HG03159 (cell line): ENCODE results near the gene LIPT2.
"Not testable (repeated sequence)": the region's sequence is repeated elsewhere in the genome, so short reads cannot be mapped to it uniquely, and the experiment has no call there.

ENCODE experiments used
- ATAC-seq: cut with Tn5 transposase; IDR thresholded peaks from one replicate; pipeline ENCODE4 v1.9.1; 2021; ENCODE audit warnings: mild to moderate bottlenecking, moderate library complexity; ENCODE audit not compliant: unreplicated experiment

The LIPT2 gene

GRCh38 chr11:74492974-74493790, at the start of gene LIPT2:
Gene LIPT2, minus strand, starts transcription at chr11:74493724. Its CDS starts 21 bp downstream, at chr11:74493703.
- ATAC-seq, result peak; percentile 96

DNA sequence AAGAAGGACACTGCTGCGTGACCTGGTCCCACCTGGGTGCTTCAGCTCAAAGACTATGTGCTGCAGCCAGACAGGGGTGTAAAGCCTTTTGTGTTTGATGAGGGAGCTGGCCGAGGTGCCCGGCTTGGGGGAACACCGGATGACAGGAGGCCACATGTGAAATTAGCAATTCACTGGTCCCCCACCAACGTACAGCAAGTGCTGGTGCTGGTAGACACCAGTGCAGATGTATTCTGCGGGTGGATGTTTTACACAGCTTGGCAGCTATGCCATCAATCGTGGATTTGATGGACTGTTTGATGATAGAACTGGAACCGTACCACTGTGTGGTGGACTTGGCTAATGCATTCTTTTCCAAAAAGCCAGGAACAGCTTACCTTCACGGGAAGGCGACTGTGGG, 47.9 kb upstream of the LIPT2 start:
- no peak for ATAC-seq

DNA sequence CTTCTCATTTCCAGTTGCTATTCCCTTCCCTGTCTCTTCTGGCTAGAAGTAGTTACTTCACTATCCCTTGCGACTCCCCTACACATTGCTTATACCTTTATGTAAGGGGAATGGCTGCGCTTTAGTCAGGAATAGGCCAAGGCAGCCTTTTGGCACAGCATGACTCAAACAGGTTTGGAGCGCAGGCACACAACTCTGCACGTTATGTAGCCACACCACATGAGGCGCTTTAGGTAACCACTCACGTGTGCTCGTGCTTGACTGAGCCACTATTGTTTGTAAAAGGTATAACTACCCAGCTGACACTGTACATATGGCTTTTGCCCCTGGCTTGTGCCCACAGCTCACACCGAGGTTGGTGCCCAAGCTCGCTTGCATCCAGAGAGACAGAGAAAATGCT, 46.7 kb upstream of the LIPT2 start:
- ATAC-seq, result no peak

DNA sequence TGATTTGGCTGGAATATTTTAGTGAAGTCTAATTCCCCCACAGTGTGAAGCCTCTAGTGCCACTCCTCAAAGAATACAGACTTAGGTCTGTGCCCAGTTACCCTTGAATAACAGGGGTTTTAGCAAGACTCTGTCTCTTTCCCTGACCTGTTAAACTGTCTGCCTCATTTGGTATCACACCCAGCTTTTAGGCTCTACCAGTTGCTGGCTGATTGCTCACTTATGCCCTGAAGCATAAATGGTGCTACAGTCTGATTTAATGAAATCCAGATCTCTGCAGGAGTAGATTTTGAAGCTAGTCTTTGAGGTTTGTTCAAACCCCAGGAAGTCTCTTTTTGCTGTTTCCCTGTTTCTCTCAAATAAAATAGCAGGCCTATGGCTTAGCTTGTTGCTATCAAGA, 45.2 kb upstream of the LIPT2 start:
- ATAC-seq, result no peak

- no peak for ATAC-seq
These were observed 42.0 kb upstream of the LIPT2 start for GRCh38 chr11:74535371-74536160.

GRCh38 chr11:74534946-74535275, 41.4 kb upstream of the LIPT2 start:
- not testable (repeated sequence) for ATAC-seq

DNA sequence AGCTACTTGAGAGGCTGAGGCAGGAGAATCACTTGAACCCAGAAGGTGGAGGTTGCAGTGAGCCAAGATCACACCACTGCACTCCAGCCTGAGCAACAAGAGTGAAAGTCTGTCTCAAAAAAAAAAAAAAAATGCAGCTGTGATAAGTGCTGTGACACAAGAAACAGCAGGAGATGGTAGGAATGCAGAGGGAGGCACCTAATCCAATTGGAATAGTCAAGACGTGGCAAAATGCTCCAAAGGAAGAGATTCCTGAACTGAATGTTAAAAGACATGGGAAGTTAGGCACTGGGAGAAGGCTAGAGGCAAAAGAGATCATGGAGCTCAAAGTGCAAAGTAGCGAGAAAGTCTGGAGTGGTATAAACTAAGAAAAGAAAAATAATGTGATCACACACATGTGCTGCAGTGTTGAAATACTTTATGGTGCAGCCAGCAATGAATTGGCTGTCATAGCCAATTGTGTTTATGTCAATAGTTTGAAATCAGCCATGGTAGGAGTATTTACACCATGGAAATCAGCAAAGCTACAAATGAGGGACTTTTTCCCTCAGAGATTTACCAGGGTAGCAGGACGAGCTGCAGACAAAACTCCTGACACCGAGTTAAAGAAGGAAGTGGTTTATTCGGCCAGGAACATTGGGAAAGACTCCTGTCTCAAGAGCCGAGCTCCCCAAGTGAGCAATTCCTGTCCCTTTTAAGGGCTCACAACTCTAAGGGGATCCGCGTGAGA, 40.9 kb upstream of the LIPT2 start:
- no peak for ATAC-seq

- no peak for ATAC-seq
These were observed 39.9 kb upstream of the LIPT2 start for GRCh38 chr11:74533421-74533820.

DNA sequence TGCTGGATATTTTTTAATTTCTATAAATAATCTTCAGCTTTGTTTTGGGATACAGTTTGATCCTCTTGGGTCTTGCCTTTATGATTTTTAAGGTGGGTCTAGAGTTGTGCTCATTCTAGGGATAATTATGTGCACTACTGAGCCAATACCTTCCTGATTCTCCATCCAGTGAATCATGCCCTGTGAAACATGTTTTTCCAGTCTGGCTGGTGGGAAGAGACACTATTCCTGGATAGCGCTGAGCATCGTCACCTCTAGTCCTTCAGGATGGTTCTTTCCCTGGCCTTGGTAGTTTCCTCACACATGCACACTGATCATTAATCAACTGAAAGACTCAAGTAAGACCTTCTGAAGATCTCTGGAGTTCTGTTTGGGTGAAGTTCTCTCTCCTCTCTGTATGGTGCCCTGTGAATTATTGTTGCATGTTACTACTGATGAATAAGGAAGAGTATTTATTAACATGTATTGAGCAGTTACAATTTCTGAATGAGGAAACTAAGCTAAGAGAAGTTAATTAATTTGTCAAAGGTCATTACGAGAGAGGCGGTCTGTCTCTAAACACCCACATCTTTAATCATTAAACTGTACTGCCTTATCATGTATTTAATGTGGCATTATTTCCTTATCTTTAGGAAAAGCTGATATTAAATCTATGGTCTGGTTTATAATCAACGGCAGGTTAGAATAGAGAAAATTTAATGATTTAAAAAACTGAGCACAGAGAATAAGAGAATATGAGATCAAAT, 39.1 kb upstream of the LIPT2 start:
- ATAC-seq, result no peak

GRCh38 chr11:74524978-74525377, 31.5 kb upstream of the LIPT2 start:
- ATAC-seq, result no peak

DNA sequence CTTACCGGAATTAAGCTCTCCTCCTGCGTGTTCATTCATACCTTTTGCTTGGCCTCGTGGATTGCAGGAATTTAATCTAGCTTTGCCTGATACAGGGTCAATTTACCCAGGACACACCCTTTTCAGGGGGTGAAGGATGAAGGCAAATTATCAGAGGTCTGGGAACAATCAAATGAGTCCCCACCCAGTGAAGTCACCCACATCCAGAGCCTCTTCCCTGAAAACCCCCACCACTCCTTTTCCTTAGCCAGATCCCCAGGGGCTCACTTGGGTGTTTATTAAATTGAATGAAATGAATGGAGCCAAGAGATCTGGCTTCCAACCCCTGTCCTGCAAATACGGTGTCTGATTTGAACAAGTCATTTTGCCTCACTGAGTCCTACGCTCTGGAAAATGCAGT, 31.0 kb upstream of the LIPT2 start:
- no peak for ATAC-seq

DNA sequence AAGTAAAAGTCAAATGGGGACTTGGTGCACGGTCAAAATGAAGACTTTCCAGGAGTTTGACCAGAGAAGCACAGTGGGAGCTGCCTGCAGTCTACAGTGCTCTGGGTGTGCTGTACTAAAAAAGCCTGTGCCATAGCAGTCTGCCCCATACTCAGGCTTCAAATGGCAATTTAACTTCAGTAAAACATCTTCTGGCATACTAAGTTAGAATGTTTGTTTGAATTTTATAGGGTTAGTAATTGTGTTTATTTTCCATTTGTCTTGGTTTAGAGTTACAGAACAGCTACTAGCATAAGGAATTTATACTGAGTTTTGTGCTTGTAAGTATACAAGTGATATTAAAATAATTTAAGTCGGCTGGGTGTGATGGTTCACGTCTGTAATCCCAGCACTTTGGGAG, 29.3 kb upstream of the LIPT2 start:
- ATAC-seq, result no peak

GRCh38 chr11:74521666-74522252, 28.2 kb upstream of the LIPT2 start:
- ATAC-seq, result no peak

GRCh38 chr11:74520927-74521665, 27.6 kb upstream of the LIPT2 start:
- ATAC-seq, result no peak

DNA sequence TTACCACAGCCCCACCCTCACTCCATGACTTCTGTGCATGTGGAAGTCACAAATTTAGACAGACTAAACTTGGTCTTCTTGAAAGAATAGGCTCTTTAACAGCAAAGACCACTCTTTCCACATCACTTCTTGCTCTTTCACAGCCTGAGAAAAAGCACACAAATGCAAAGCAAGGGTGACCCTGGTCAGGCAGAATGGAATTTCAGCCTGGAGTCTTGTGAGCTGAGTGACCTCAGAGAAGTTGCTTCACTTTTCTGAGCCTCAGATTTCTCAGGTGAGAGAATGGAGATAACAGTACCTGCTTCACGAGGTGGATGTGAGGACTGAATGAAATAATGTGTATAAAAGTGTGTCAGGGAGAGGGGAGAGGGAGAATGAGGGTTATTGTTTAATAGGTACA, 26.8 kb upstream of the LIPT2 start:
- ATAC-seq, result no peak

DNA sequence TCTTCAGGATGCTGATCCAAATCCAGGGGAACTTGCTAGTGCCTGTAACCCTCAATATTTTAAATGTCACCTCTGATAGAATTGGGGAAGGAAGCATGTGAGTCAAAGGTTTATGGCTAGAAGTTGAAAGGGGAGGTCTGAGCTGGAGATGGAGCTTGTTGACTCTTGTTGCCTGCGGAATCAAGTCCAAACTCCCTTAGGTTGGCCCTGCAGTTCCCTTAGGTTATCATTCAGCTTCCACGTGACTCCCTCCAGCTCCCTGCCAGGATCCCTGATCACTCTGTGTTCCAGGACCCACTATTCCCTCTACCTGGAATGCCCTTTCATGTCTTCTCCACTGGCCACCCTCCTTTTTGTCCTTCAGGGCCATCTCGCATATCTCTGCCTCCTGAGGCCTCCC, 26.2 kb upstream of the LIPT2 start:
- ATAC-seq, result no peak

- ATAC-seq, result not testable (repeated sequence)
These were observed 24.1 kb upstream of the LIPT2 start for GRCh38 chr11:74517592-74517991.

DNA sequence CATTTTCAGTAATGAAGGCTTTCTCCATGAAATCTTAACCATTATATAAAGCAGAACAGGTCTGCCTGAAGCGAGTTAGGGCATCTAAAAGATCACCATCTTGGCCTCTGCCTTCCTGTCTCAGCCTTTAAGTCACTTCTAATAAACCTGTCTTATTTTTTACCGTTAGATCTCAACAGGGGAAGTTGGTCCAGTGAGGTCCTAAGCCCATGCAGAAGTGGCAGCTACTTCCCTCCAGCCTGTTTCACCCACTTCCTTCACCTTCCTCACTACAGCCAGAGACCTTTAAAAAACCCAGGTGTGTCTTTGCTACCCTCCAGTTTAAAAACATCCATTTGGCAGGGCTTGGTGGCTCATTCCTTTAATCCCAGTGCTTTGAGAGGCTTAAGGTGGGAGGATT, 14.1 kb upstream of the LIPT2 start:
- ATAC-seq, result no peak

- ATAC-seq, result no peak
These were observed 13.3 kb upstream of the LIPT2 start for GRCh38 chr11:74506823-74507222.

DNA sequence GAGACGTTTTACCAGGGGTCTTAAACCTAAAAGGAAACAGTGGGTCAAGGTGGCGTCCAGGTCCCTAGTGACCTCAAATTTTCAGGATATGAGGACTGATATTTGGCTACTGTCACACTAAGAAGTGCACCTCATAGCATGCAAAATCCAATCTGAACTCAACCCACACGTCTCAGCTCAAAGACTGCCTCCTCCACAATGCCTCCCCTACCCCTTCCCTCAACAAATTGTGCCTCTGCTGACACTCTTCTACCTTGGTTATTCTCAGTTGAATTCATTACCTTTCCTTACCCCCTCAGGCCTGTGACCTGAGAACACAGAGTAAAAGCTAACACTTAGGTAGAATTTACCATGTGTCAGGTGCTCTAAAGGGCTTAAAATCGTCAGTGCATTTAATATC, 12.4 kb upstream of the LIPT2 start:
- ATAC-seq, result no peak
